ENCODE data around the gene TSSC4. TPM values are rescaled to one million over a fixed set of nuclear protein-coding genes. Genes with fewer than 3 reads are reported as not detected.

TSSC4 gene
- polyA plus RNA-seq, 3 donors = 28.1 to 74.6 (median 52.0) TPM

DNA sequence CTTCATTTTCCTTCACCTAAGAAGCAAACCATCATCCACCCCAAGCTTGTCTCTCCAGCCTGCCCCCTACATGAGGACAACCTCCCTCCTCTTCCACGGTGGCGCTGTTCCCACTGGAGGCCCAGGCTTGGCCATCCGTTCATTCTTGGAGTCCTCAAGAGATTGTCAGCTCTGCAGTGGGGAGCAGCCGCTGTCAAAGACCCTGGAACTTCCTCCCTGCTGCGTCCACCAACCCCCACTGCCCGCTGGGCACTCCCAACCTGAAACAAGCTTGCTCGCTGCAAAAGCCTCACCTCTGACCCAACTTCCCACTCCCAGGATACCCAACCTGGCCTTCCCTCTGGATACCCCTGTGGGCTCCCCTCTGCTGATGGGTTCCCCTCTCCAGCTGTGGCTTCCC, 33.8 kb upstream of the TSSC4 start:
- peak overlapping the region in 1 of 2 donors; percentile 43 for H3K4me3 Mint-ChIP-seq
- H3K9me3 Mint-ChIP-seq = peaks cover 0 to 3% (median 0%) of the 10 kb centered on the region in 7 donors
- no peak overlapping the region for H3K27ac Mint-ChIP-seq
- Histone ChIP-seq H4K20me1 (ENCODE audit: insufficient read depth, low read length) (no peaks in the 10 kb centered on the region), H3K79me2 (ENCODE audit: insufficient read depth, low read length) (no peaks in the 10 kb centered on the region), H3K36me3 (replicated peaks in 1 of 2; ENCODE audit: control insufficient read depth in 1 of 2, insufficient read depth in 2 of 2, low read length in 2 of 2) (no peaks in the 10 kb centered on the region), H3K9ac (ENCODE audit: insufficient read depth, low read length, poor library complexity, severe bottlenecking) (no peak overlapping the region), H3K27ac (ENCODE audit: low read depth in 1 of 2, low read length in 2 of 2) (no peak overlapping the region), H3K4me3 (replicated peaks in 1 of 3; ENCODE audit: low read depth in 2 of 3, low read length in 3 of 3) (no peak overlapping the region), H3K4me2 (replicated peaks; ENCODE audit: extremely low read depth, low read length, poor library complexity, severe bottlenecking) (no peak overlapping the region), H2AFZ (ENCODE audit: insufficient read depth, low read depth, low read length, poor library complexity, severe bottlenecking) (no peak overlapping the region), H3K4me1 (ENCODE audit: control insufficient read depth in 1 of 2, insufficient read depth in 2 of 2, low read length in 2 of 2) (no peaks in the 10 kb centered on the region), H3K9me3 (replicated peaks in 1 of 2; ENCODE audit: control insufficient read depth in 1 of 2, insufficient read depth in 1 of 2, low read length in 2 of 2) (no peaks in the 10 kb centered on the region), H3K27me3 (ENCODE audit: control insufficient read depth in 2 of 2, insufficient read depth in 2 of 2, low read length in 2 of 2) (peaks cover 0 to 2% of the 10 kb centered on the region in 2 donors)
- H3K4me1 Mint-ChIP-seq = peaks cover 5% of the 10 kb centered on the region
- DNase-seq = no peak
- intact Hi-C loops (cut with micrococcal nuclease) = no loop called here
- WGBS (ENCODE audit: insufficient coverage) = 60% methylated on average over 7 of the region's 7 CpGs
- TF ChIP-seq, protein P1, sequence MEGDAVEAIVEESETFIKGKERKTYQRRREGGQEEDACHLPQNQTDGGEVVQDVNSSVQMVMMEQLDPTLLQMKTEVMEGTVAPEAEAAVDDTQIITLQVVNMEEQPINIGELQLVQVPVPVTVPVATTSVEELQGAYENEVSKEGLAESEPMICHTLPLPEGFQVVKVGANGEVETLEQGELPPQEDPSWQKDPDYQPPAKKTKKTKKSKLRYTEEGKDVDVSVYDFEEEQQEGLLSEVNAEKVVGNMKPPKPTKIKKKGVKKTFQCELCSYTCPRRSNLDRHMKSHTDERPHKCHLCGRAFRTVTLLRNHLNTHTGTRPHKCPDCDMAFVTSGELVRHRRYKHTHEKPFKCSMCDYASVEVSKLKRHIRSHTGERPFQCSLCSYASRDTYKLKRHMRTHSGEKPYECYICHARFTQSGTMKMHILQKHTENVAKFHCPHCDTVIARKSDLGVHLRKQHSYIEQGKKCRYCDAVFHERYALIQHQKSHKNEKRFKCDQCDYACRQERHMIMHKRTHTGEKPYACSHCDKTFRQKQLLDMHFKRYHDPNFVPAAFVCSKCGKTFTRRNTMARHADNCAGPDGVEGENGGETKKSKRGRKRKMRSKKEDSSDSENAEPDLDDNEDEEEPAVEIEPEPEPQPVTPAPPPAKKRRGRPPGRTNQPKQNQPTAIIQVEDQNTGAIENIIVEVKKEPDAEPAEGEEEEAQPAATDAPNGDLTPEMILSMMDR (IDR thresholded peaks at IDR 0.05) = no peak
- no peaks in the 10 kb centered on the region for H3K36me3 Mint-ChIP-seq
- peaks cover 16 to 33% (median 18%) of the 10 kb centered on the region in 3 donors for H3K27me3 Mint-ChIP-seq (ENCODE audit: low read depth in 3 of 3)

DNA sequence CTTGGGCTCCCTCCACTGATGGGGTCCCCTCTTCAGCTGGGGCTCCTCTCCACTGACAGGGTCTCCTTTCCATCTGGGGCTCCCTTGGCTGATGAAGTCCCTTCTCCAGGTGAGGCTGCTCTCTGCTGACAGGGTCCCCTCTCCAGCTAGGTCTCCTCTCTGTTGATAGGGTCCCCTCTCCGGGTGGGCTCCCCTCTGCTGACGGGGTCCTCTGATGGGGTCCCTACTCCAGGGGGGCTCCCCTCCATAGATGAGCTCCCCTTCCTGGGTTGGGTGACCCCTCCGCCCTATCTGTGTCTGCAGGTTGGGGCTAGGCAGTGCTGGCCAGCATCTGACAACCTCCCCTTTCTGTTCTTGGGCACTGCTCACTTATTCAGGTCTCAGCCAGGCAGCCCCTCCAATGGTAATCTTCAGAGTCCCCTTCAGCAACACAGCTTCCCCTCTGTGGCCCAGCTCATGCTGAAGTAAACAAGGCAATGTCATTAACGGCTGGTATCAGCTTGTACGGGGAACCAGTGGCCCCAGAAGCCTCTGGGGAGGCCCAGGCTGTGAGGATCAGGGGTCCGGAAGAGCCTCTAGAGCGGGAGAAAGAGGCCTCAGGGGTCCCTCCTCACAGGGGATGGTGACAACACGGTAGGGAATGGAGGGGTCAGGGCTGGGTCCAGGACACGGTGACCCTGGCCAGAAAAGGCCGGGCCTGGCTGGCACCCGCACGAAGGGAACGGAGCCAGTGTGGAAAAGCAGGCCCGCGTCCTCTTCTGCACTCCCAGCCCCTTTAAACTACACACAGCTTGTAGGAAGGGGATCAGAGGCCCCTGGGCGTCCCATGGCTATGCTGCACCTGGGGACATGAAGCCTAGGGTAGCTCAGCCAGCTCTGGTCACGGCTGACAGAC, 33.0 kb upstream of the TSSC4 start:
- 75% methylated on average over 14 of the region's 17 CpGs for WGBS (ENCODE audit: insufficient coverage)
- H3K4me2 ChIP-seq (replicated peaks; ENCODE audit: extremely low read depth, low read length, poor library complexity, severe bottlenecking) = no peak overlapping the region
- intact Hi-C loops (cut with micrococcal nuclease) = no loop called here
- H3K9me3 Mint-ChIP-seq = peaks cover 0 to 3% (median 0%) of the 10 kb centered on the region in 7 donors
- H2AFZ ChIP-seq (ENCODE audit: insufficient read depth, low read depth, low read length, poor library complexity, severe bottlenecking) = no peak overlapping the region
- H3K9ac ChIP-seq (ENCODE audit: insufficient read depth, low read length, poor library complexity, severe bottlenecking) = no peak overlapping the region
- no peaks in the 10 kb centered on the region for H3K36me3 Mint-ChIP-seq
- TF ChIP-seq, protein P1 (IDR thresholded peaks at IDR 0.05) = no peak
- H3K27me3 ChIP-seq (ENCODE audit: control insufficient read depth in 2 of 2, insufficient read depth in 2 of 2, low read length in 2 of 2) = peaks cover 0 to 2% of the 10 kb centered on the region in 2 donors
- peaks cover 14 to 32% (median 15%) of the 10 kb centered on the region in 3 donors for H3K27me3 Mint-ChIP-seq (ENCODE audit: low read depth in 3 of 3)
- no peaks in the 10 kb centered on the region for H3K36me3 ChIP-seq (replicated peaks in 1 of 2; ENCODE audit: control insufficient read depth in 1 of 2, insufficient read depth in 2 of 2, low read length in 2 of 2)
- H4K20me1 ChIP-seq (ENCODE audit: insufficient read depth, low read length) = no peaks in the 10 kb centered on the region
- no peaks in the 10 kb centered on the region for H3K79me2 ChIP-seq (ENCODE audit: insufficient read depth, low read length)
- peak overlapping the region in 1 of 2 donors; percentile 7 for H3K4me3 Mint-ChIP-seq
- peaks cover 5% of the 10 kb centered on the region for H3K4me1 Mint-ChIP-seq
- no peak overlapping the region for H3K27ac ChIP-seq (ENCODE audit: low read depth in 1 of 2, low read length in 2 of 2)
- no peak for DNase-seq
- no peaks in the 10 kb centered on the region for H3K9me3 ChIP-seq (replicated peaks in 1 of 2; ENCODE audit: control insufficient read depth in 1 of 2, insufficient read depth in 1 of 2, low read length in 2 of 2)
- no peak overlapping the region for H3K27ac Mint-ChIP-seq
- no peaks in the 10 kb centered on the region for H3K4me1 ChIP-seq (ENCODE audit: control insufficient read depth in 1 of 2, insufficient read depth in 2 of 2, low read length in 2 of 2)
- H3K4me3 ChIP-seq (replicated peaks in 1 of 3; ENCODE audit: low read depth in 2 of 3, low read length in 3 of 3) = no peak overlapping the region
